Breast epithelium (tissue), 4 donors: ENCODE results near the gene COX20. TPM values are rescaled to one million over a fixed set of nuclear protein-coding genes. Genes with fewer than 3 reads are reported as not detected.

Experiments used
- DNase-seq, 2 donors: peaks; one replicate each; pipeline ENCODE4 v3.0.0-alpha.2; 2019; ENCODE audit warnings: low spot score in 2 of 2
- H3K27ac ChIP-seq, 2 donors: fragments of 200-600 bp; sonication (generic) in 1 of 2; one replicate each; pipeline ENCODE4 v1.5.1; 2016 to 2019; ENCODE audit warnings: mild to moderate bottlenecking in 1 of 2
- H3K27me3 ChIP-seq, 2 donors: fragments of 200-600 bp; sonication (generic) in 1 of 2; one replicate each; pipeline versions ENCODE4 v1.5.1 to v1.6.0; 2017 to 2019; ENCODE audit warnings: control low read depth in 1 of 2, mild to moderate bottlenecking in 1 of 2
- H3K36me3 ChIP-seq: fragments of 200-600 bp; one replicate; pipeline ENCODE4 v1.5.1; 2019
- H3K4me1 ChIP-seq, 2 donors: fragments of 200-600 bp; sonication (generic); one replicate each; pipeline ENCODE4 v1.5.1; 2016 to 2019; ENCODE audit warnings: control low read depth in 1 of 2
- H3K4me3 ChIP-seq, 3 donors: fragments of 200-600 bp; sonication (generic); 1 replicate in 2 of 3; 2 replicates in 1 of 3; pipeline ENCODE4 v1.5.1; 2016 to 2019; ENCODE audit warnings: mild to moderate bottlenecking in 3 of 3, moderate library complexity in 2 of 3
- H3K9me3 ChIP-seq, 2 donors: fragments of 200-600 bp; sonication (generic) in 1 of 2; one replicate each; pipeline ENCODE4 v1.5.1; 2016 to 2019; ENCODE audit warnings: control low read depth in 1 of 2
- CTCF ChIP-seq, 3 donors: fragments of 450-650 bp; IDR thresholded peaks; one replicate each; pipeline ENCODE4 v1.5.1; 2016 to 2017; ENCODE audit warnings: antibody characterized with exemption in 3 of 3, mild to moderate bottlenecking in 3 of 3, moderate library complexity in 3 of 3
- POLR2A ChIP-seq: fragments of 450-650 bp; IDR thresholded peaks from one replicate; pipeline ENCODE4 v1.6.1; 2016; ENCODE audit warnings: antibody characterized with exemption, mild to moderate bottlenecking, moderate library complexity
- POLR2AphosphoS5 ChIP-seq, 3 donors: sonication (generic); formaldehyde crosslinking; IDR thresholded peaks; one replicate each; pipeline ENCODE4 v1.6.1; 2017; ENCODE audit warnings: antibody characterized with exemption in 3 of 3
- intact Hi-C: fragments of 100-400 bp; cut with DNase I; formaldehyde crosslinking; loops from one replicate; pipeline ENCODE4 v1.15.1; 2023; ENCODE audit warnings: low total_unique reads
- total RNA-seq, 3 donors: library from RNA; depleted of rRNA; stranded (reverse); fragments of >200 nt; gene quantifications; one replicate each; pipeline ENCODE4 v1.1.0, GENCODE V29; 2016

COX20 gene
- total RNA-seq, 3 donors from 2014 or later, result 31.4 to 42.6 (median 35.7) TPM

GRCh38 chr1:244869950-244870349 lies 34.5 kb downstream of the COX20 start:
- TF ChIP-seq POLR2A (no peak), POLR2AphosphoS5 (IDR thresholded peaks at IDR 0.05) (no peak), CTCF (IDR thresholded peaks at IDR 0.05) (no peak)
- intact Hi-C loops, result no loop called here
- no peaks in the 10 kb centered on the region for H3K4me1 ChIP-seq

GRCh38 chr1:244874974-244875579 lies 39.6 kb downstream of the COX20 start:
- H3K27ac ChIP-seq, result no peak overlapping the region
- no peak overlapping the region for H3K4me3 ChIP-seq
- no peaks in the 10 kb centered on the region for H3K9me3 ChIP-seq
- TF ChIP-seq POLR2A (no peak), POLR2AphosphoS5 (IDR thresholded peaks at IDR 0.05) (no peak), CTCF (IDR thresholded peaks at IDR 0.05) (no peak)
- DNase-seq, result no peak
- H3K27me3 ChIP-seq, result no peaks in the 10 kb centered on the region
- intact Hi-C loops, result no loop called here
- H3K4me1 ChIP-seq, result no peaks in the 10 kb centered on the region
- H3K36me3 ChIP-seq, result no peaks in the 10 kb centered on the region

More at GRCh38 chr1:244869950-244870349, 34.5 kb downstream of the COX20 start:
- no peak overlapping the region for H3K27ac ChIP-seq
- no peak for DNase-seq
- no peaks in the 10 kb centered on the region for H3K27me3 ChIP-seq
- H3K9me3 ChIP-seq, result no peaks in the 10 kb centered on the region
- H3K36me3 ChIP-seq, result no peaks in the 10 kb centered on the region
- no peak overlapping the region for H3K4me3 ChIP-seq

- DNase-seq, result no peak
- Histone ChIP-seq H3K36me3 (no peaks in the 10 kb centered on the region), H3K4me3 (no peak overlapping the region), H3K27me3 (no peaks in the 10 kb centered on the region), H3K27ac (no peak overlapping the region), H3K9me3 (no peaks in the 10 kb centered on the region), H3K4me1 (no peaks in the 10 kb centered on the region)
- TF ChIP-seq POLR2AphosphoS5 (IDR thresholded peaks at IDR 0.05) (no peak), POLR2A (no peak), CTCF (IDR thresholded peaks at IDR 0.05) (no peak)
- intact Hi-C loops, result no loop called here
Observed at GRCh38 chr1:244876228-244876910, 40.9 kb downstream of the COX20 start.

- Histone ChIP-seq H3K4me1 (no peaks in the 10 kb centered on the region), H3K4me3 (no peak overlapping the region), H3K27ac (no peak overlapping the region), H3K27me3 (no peaks in the 10 kb centered on the region), H3K36me3 (no peaks in the 10 kb centered on the region), H3K9me3 (no peaks in the 10 kb centered on the region)
- no peak for DNase-seq
- TF ChIP-seq POLR2AphosphoS5 (IDR thresholded peaks at IDR 0.05) (no peak), CTCF (IDR thresholded peaks at IDR 0.05) (no peak), POLR2A (no peak)
- intact Hi-C loops, result no loop called here
Observed at GRCh38 chr1:244878681-244879080, 43.2 kb downstream of the COX20 start.

GRCh38 chr1:244881552-244882280 lies 46.3 kb downstream of the COX20 start:
- DNase-seq, result no peak
- Histone ChIP-seq H3K36me3 (no peaks in the 10 kb centered on the region), H3K27ac (no peak overlapping the region), H3K9me3 (no peaks in the 10 kb centered on the region), H3K4me1 (no peaks in the 10 kb centered on the region), H3K27me3 (no peaks in the 10 kb centered on the region), H3K4me3 (no peak overlapping the region)
- TF ChIP-seq POLR2AphosphoS5 (IDR thresholded peaks at IDR 0.05) (no peak), POLR2A (no peak), CTCF (IDR thresholded peaks at IDR 0.05) (no peak)
- intact Hi-C loops, result no loop called here
